ENCODE measurements around the gene CACNA1H.
"Not testable (repeated sequence)": the region's sequence is repeated elsewhere in the genome, so short reads cannot be mapped to it uniquely, and the experiment has no call there.

CACNA1H gene

DNA sequence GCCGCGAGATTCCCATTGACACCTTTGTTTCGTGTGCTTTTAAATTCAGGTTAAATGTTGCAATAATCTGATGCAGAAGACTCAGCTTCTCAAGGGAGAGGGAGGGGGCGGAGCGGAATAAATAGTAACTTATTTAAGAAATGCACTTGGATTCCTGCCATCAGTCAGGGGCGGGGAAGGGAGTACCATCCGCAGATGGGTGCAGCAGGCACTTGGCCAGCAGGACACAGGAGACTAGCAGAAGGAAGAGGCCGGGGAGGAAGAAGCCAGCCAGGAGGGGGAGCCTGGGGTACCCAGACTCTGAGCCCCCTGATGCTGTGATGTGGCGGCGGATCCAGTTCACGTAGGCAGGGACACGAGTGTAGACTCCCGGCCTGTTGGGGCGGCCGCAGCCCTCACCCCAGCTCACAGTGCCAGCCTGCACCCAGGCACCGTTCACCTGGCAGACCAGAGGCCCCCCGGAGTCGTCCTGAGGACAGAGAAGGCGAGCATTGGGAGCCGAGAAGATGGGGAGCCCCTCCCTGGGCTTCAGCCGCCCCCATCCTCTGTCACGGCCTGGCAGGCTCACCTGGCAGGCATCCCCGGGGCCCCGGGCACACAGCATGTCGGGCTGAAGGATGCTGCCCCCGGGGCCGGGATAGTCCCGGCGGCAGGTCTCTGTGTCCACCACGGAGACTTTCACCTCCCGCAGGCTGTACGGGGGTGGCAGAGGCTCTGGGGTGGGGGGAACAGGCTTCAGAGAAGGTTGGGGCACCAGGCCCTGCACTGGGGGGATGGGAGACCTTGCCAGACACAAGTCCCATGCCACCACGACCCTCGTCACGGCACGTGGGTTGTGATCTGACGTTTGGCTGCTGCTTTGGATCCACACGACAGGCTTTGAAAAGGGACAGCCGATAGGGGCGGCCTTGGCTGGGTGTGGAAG lies 69.0 kb downstream of the CACNA1H start:
- in situ Hi-C loops (cut with MboI; ENCODE audit: low sequenced_read_pairs), result no loop called here

GRCh38 chr16:1222553-1223354 lies 69.8 kb downstream of the CACNA1H start:
- in situ Hi-C loops (cut with MboI; ENCODE audit: low sequenced_read_pairs), result no loop called here

- in situ Hi-C loops (cut with MboI; ENCODE audit: low sequenced_read_pairs), result no loop called here
Measured at GRCh38 chr16:1223355-1224214, 70.7 kb downstream of the CACNA1H start.

GRCh38 chr16:1224558-1224957 lies 71.7 kb downstream of the CACNA1H start:
- in situ Hi-C loops (cut with MboI; ENCODE audit: low sequenced_read_pairs), result no loop called here

- in situ Hi-C loops (cut with MboI; ENCODE audit: low sequenced_read_pairs), result no loop called here
Measured at GRCh38 chr16:1225051-1225451, 72.1 kb downstream of the CACNA1H start, which contains the start of gene TPSG1. Gene TPSG1 (minus strand): TSS chr16:1225268. CDS start chr16:1225252, 16 bp downstream.

- in situ Hi-C loops (cut with MboI; ENCODE audit: low sequenced_read_pairs), result not testable (repeated sequence)
Measured at GRCh38 chr16:1225728-1226311, 72.9 kb downstream of the CACNA1H start.

- in situ Hi-C loops (cut with MboI; ENCODE audit: low sequenced_read_pairs), result not testable (repeated sequence)
Measured at GRCh38 chr16:1226692-1227091, 73.8 kb downstream of the CACNA1H start.

GRCh38 chr16:1228227-1228626 lies 75.3 kb downstream of the CACNA1H start:
- in situ Hi-C loops (cut with MboI; ENCODE audit: low sequenced_read_pairs), result not testable (repeated sequence)

- in situ Hi-C loops (cut with MboI; ENCODE audit: low sequenced_read_pairs), result not testable (repeated sequence)
Measured at GRCh38 chr16:1229476-1229875, 76.6 kb downstream of the CACNA1H start.

DNA sequence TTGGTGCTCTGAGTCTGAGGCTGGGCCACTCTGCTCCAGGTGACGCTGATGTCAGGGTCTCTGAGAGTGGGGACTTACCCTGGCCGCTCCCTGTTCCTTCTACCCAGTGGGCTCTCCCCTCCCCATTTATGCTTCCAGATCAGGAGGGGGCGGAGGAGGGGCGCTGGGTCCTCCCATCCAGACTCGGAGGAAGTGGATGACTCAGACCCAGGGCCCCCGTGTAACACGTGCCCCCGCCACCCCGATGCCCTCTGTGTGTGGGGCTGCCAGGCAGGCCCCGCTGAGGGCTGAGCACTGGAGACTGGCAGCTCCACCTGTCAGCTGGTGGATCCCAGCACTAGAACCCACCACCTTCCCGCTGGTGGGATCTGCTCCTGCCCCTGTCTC lies 77.2 kb downstream of the CACNA1H start, which contains the start of gene TPSB2:
TPSB2 (minus strand) TSS at position 101 of the 387 bp plus-strand sequence. CDS start 233 bp downstream, outside the sequence.
- in situ Hi-C loops (cut with MboI; ENCODE audit: low sequenced_read_pairs), result not testable (repeated sequence)

DNA sequence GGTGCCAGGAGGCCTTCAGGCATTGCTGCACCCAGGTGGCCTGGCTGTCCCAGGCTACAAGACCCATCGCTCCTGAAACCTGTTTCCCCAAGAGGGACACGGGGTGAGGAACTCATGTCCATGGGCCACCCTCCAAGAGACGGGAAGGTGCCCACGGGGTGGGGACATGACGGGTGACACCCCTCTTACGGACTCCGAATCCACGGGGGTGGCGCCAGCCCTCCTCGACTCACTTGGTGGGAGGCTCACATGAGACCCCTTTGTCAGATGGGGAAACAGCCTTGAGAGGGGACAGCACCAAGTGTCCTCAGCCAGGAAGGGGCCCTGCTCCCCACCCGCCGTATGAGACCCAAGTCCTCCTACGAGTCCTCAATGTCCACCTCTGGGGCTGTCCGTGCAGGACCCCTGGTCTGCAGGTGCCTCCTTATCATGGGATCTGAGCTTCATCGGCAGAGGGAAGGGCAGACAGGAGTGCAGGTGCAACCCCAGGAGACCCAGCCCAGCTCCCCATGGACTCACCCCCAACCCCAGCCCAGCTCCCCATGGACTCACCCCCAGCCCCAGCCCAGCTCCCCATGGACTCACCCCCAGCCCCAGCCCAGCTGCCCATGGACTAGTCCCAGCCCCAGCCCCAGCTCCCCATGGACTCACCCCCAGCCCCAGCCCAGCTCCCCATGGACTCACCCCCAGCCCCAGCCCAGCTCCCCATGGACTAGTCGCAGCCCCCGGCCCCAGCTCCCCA lies 77.7 kb downstream of the CACNA1H start:
- in situ Hi-C loops (cut with MboI; ENCODE audit: low sequenced_read_pairs), result not testable (repeated sequence)

DNA sequence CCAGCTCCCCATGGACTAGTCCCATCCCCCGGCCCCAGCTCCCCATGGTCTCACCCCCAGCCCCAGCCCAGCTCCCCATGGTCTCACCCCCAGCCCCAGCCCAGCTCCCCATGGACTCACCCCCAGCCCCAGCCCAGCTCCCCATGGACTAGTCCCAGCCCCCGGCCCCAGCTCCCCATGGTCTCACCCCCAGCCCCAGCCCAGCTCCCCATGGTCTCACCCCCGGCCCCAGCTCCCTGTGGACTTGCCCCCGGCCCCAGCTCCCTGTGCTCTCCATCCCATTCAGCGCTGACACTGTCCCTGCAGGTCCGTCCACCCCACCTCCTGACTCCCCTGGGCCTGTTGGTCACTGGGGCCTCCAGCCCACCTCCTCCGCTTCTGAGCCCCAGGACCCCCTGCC lies 78.4 kb downstream of the CACNA1H start:
- in situ Hi-C loops (cut with MboI; ENCODE audit: low sequenced_read_pairs), result not testable (repeated sequence)

DNA sequence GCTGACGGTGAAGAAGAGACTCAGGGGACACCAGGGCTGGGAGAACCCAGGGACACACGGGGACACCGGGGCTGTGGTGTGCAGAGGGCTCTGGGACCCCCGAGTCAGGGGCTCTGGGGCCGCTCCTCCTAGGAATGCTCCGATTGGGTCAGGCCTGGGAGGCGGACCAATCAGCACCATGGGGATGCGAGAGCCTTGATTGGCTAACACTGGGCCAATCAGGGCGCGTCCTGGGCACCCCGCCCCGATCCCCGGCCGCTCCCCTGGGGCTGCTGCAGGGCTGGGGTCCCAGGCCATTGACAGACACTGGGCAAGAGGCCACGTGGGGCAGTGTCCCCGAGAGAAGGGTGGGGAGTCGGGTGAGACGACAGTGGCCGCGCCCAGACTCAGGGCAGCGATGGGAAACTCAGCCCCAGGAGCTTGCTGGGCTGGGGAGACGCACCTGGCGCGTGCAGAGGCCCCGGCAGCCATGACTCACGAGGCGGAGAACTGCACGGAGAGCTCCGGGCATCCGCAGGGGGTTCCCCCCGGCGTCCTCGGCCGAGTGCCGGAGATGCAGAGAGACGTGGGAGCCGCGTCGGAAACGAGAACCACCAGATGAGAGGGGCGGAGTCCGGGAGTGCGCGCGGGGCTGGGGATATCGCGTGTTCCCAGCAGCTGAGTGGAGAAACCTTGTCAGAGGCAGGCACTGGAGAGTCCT lies 79.3 kb downstream of the CACNA1H start:
- in situ Hi-C loops (cut with MboI; ENCODE audit: low sequenced_read_pairs), result not testable (repeated sequence)

DNA sequence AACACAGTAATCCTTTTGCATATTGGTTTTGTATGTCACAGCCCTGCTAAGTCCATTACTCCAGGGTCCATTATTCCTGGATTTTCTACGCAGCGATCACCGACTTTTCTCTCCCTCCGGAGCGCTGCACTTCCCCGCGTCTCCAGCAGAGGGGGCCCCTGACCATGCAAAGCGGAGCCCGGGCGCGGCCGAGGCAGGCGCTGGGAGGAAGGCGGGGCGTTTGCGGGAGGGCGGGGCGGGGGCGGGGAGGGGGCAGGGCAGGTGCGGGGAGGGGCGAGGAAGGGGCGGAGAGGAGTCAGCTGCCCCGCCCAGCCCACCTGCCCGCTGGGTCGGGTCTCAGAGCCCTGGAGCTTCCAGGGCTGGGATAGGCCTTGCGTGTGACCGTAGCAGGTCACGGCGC lies 83.8 kb downstream of the CACNA1H start:
- in situ Hi-C loops (cut with MboI; ENCODE audit: low sequenced_read_pairs), result not testable (repeated sequence)

- in situ Hi-C loops (cut with MboI; ENCODE audit: low sequenced_read_pairs), result no loop called here
Measured at GRCh38 chr16:1237990-1238389, 85.1 kb downstream of the CACNA1H start.

DNA sequence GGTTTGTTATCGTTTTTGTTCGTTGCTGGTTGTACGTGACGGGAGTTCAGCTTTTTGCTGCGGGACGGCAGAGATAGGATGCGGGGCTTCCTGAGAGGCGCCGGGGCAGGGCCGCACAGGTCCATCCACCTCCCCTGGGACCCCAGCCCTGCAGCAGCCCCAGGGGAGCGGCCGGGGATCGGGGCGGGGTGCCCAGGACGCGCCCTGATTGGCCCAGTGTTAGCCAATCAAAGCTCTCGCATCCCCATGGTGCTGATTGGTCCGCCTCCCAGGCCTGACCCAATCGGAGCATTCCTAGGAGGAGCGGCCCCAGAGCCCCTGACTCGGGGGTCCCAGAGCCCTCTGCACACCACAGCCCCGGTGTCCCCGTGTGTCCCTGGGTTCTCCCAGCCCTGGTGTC lies 86.0 kb downstream of the CACNA1H start:
- in situ Hi-C loops (cut with MboI; ENCODE audit: low sequenced_read_pairs), result not testable (repeated sequence)

DNA sequence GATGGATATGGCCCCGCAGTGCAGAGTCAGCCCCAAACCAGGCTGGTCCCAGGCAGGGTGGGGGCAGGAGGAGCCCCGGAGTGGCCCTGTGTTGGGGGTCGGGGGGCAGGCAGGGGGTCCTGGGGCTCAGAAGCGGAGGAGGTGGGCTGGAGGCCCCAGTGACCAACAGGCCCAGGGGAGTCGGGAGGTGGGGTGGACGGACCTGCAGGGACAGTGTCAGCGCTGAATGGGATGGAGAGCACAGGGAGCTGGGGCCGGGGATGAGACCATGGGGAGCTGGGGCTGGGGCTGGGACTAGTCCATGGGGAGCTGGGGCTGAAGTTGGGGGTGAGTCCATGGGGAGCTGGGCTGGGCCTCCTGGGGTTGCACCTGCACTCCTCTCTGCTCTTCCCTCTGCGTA lies 86.7 kb downstream of the CACNA1H start:
- in situ Hi-C loops (cut with MboI; ENCODE audit: low sequenced_read_pairs), result not testable (repeated sequence)

- in situ Hi-C loops (cut with MboI; ENCODE audit: low sequenced_read_pairs), result not testable (repeated sequence)
Measured at GRCh38 chr16:1240436-1240835, 87.5 kb downstream of the CACNA1H start, which contains the start of gene TPSAB1. Gene TPSAB1 (plus strand): TSS chr16:1240705. CDS start chr16:1240939, 234 bp downstream.

GRCh38 chr16:1241081-1241480 lies 88.2 kb downstream of the CACNA1H start:
- in situ Hi-C loops (cut with MboI; ENCODE audit: low sequenced_read_pairs), result not testable (repeated sequence)
